Amniotic epithelial cell (primary cell): ENCODE results near the gene NLRP14.

Experiments
- DNase-seq: peaks from one replicate; pipeline ENCODE4 v3.0.0-alpha.2; 2010; ENCODE audit warnings: low read depth

NLRP14 gene

GRCh38 chr11:7020183-7020917 is at the start of gene NLRP14, which contains the start of gene ZNF214:
Gene NLRP14 (plus strand): TSS chr11:7020479. CDS start chr11:7038587, 18,108 bp downstream.
Gene ZNF214 (minus strand): TSS chr11:7020346. CDS start chr11:7002835, 17,511 bp downstream.
- DNase-seq, result peak; percentile 89

- DNase-seq, result peak; percentile 12
Observed at GRCh38 chr11:6979365-6979764, 40.9 kb upstream of the NLRP14 start.

GRCh38 chr11:6986487-6986886 is 33.8 kb upstream of the NLRP14 start:
- no peak for DNase-seq

- DNase-seq, result no peak
Observed at GRCh38 chr11:6988506-6988905, 31.8 kb upstream of the NLRP14 start.

- no peak for DNase-seq
Observed at GRCh38 chr11:6991227-6991626, 29.1 kb upstream of the NLRP14 start.

DNA sequence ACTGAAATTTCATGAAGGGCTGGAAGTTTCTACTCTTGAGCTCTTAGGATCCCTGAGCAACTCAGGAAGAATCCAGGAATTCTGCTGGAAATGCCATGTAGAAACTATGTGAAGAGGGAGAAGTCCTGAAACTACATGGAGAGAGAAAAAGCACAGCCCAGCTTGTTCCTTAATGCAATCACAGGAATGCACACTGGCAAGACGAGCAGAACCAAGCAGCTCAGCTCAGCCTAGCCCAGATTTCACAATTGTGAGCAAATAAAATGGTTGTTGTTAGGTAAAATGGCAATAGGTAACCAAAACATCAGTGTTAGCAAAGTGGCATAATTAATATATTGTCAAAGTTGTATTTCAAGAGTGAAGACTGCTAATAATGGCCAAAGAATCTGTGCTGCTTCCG is 28.3 kb upstream of the NLRP14 start:
- DNase-seq, result peak; percentile 8

GRCh38 chr11:6992457-6993417 is 27.5 kb upstream of the NLRP14 start:
- peak; percentile 49 for DNase-seq

- no peak for DNase-seq
Observed at GRCh38 chr11:6995703-6996102, 24.6 kb upstream of the NLRP14 start.

GRCh38 chr11:7004482-7004881 is 15.8 kb upstream of the NLRP14 start:
- peak; percentile 24 for DNase-seq

- DNase-seq, result no peak
Observed at GRCh38 chr11:7014118-7014517, 6.2 kb upstream of the NLRP14 start.

DNA sequence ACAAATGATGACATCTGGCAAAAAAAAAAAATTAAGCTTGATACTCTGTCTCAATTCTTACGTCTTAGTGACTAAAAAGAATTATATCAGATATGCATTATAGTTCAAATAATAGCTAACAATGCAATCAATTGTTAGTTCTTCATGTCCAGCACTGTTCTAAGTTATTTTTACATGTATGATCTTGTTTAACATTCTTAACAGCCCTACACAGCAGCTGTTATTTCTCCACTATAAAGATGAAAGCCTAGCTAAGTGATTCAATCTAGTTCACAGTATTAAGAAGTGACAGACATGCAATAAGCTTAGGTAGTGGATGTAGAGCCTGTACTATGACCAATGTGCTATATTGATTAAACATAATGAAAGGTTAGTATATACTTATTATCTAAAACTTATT is 4.3 kb upstream of the NLRP14 start:
- DNase-seq, result no peak

DNA sequence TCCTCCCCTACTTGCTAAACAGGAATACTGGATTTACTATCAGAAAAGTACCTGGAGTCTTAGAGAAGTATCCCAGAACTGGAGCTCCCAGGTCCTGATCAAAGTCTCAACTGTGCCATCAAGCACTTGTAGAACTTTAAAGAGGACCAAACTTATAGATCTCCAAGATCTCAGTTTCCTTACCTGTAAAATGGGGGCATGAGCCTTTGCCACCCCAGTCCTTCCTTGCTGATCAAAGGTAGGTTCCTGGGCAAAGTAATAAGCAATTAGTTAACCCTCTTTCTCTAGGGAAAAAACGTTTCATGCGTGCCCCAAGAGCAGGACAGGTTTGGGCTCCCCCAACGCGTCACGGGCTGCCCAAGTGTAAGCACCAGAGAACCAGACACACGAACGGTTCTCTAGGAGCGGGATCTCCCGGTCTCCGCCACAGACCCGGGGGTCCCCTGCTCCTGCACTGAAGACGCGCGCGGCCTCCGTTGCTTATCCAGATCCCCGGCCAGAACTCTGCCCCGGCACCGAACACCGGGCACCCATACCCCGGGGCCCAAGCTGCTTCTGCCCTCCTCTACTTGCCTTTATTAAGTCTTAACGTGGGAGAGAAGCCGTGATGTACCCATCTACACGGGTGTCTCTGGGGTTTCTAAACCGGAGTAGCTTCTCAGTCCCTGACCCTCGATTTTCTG is 638 bp upstream of the NLRP14 start:
- peak; percentile 19 for DNase-seq

GRCh38 chr11:7021318-7021717 is 1.0 kb downstream of the NLRP14 start:
- DNase-seq, result no peak

- DNase-seq, result no peak
Observed at GRCh38 chr11:7028141-7028540, 7.9 kb downstream of the NLRP14 start.

GRCh38 chr11:7030836-7031235 is 10.6 kb downstream of the NLRP14 start:
- no peak for DNase-seq

GRCh38 chr11:7031471-7031871 is 11.2 kb downstream of the NLRP14 start:
- no peak for DNase-seq

DNA sequence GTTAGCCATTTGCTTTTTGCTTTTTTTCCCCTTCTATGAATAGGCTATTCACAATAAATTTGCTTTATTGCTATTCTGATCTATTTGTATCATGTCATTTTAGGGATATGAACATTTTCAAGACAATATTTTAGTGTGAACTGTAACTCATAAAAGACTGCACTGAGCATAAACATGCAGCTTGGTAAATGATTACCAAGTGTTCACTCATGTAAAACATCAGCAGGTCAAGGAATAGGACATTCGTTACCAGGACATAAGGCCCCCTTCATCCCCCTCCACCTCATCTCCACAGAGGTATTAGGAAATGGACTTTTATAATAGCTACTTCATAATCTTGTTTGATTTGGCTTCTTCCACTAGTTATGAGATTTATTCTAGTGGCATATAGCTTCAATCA is 12.4 kb downstream of the NLRP14 start:
- DNase-seq, result no peak

- DNase-seq, result no peak
Observed at GRCh38 chr11:7034019-7034418, 13.7 kb downstream of the NLRP14 start.

DNA sequence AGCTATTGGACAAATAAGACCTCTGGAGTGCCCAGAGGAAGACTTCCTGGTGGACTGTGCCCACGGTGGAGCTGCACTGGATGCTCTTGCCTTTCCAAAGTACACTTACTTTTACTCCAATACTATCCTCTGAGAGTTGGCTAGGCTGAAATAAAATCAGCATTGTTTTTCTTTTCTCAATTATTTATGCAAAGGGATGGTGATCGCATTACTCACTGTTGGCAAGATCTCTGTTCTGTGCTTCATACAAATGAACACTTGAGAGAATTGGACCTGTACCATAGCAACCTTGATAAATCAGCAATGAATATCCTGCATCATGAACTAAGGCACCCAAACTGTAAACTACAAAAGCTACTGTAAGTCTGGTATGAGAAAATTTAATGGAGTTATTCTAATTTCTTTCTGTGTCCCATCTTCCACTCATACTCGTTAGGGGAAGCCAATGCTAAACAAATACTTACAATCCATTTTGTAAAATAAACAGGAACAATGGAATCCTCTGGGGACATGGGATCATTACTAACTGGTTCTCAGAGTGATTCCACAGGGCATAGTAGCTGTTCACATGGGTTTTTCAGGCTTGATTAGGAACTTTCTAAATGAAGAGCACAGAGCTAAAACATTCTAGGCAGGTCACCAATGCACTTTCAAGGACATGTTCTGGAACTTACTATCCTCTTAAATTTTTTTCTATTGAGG is 26.3 kb downstream of the NLRP14 start:
- no peak for DNase-seq

DNA sequence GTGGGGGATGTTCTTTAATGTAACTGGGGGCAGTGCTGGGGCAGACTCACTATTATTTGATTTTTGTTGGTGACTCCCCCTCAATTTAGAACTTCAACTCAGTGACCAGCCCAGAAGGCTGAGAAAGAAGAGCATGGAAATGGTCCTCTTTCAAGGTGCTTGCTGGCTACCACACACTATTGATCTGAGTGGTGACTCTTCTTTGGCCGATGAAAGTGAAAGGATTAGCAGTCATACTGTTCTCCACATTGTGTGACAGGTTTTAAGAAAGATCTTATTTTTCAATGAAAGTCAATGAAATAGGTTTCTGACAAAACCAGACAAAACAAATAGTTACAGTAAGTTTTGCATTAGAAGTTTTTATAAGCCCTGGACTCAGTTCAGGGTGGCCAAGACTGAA is 29.9 kb downstream of the NLRP14 start:
- no peak for DNase-seq

DNA sequence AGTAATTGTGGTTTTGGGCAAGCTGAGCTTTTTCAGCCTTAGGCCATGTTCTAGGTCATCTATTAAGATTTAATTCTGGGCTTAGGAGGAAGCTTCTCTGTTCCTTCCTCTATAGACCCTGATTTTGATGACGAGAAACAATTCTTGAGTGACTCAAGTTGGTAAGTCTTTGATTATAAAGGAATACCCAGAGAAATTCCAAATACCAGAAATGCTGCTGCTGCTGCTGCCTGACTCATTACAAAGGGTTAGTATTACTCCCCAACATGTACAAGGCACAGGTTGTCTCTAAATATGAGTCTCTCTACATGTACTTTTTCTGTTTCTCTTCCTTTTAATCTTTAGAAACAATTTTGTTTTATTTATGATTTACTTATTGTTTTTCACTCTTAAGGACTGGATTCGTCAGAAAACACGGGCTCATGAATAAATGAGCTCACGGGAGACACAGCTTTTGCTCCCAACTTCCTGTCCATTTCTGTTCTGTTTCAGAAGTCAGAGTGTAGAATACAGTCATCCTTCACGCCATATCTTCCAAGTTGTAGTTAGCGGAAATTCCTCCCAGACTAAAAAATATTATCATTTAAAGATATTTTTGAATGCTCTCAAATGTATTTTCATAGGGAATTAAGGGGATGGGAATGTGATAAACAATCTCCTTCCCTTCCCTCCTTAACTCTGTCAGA is 36.7 kb downstream of the NLRP14 start:
- DNase-seq, result peak; percentile 53
